Stimulated activated CD4-positive, alpha-beta T cell treated with anti-CD3 and anti-CD28 coated beads, Interleukin-2, amount 100 ng/mL, for 48 hours (primary cell): ENCODE results near the gene FOXL2.
A peak's percentile ranks its signal among the peaks of the same experiment; 100 is the strongest.

ENCODE experiments used
- DNase-seq, 2 donors: peaks; one replicate each; pipeline ENCODE4 v3.0.0-alpha.2; 2020

FOXL2 gene

DNA sequence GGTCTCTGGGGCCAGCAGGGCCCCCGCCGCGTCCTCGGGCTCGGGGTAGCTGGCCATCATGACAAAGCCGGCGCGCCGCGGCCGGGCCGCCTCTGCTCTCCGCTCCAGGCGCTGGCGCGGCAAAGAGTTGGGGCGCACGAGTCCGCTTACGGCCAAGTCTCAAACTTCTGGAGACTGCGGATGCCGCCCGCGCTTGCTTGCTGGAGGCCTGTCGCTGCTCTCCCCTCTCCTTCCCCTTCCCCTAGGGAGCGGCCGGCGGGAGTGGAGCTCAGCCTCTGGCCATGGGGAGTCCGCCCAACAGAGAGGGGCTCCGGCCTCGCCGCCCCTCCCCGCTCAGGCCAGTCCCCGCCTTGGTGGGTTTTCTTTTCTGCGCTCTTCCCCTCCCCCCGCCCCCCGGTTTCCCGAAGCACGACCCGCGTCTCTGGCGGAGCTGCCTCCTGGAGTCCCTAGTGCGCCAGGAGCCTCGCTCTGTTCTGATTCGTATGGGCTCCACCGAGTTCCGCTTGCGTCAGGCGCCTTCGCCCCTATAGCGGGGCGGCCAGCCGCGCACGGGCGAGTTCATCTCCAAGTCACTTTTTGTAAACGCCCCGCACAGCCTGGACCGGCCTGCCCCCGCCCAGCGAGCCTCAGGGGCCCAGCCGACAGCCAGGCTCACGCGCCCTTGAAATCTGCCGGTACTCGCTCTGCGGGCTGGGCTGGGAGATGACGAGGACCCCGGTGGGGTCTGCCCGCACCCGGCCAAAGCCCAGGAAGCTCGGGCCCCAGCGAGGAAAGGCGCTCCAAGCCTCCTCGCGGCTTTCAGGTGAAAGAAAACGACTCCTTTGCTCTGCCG, at the start of gene FOXL2, which contains the start of gene FOXL2NB:
FOXL2 (minus strand) TSS at position 475 of the 832 bp plus-strand sequence; CDS start at position 60, 415 bp downstream.
FOXL2NB (plus strand) TSS at position 555 of the 832 bp plus-strand sequence; CDS start at position 703, 148 bp downstream.
- DNase-seq, result peak in 1 of 2 donors; percentile 11

DNA sequence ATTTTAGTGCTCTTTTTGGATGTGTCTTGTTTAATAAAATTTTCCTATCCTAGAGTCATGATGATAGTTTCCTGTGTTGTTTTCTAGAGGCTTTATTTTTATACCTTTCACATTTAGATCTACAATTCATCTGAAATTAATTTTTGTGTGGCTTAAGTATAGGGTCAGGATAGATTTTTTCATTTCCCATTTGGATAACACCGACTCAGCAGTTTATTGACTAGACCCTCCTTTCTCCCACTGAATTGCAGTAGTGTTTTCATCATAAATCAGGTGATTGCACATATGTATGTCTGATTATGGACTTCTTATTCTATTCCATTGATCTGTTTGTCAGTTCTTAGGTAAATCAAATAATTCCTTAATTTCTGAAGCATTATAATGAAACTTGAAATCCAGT, 48.8 kb upstream of the FOXL2 start:
- DNase-seq, result no peak

- DNase-seq, result no peak
These were observed 40.2 kb upstream of the FOXL2 start for GRCh38 chr3:138987181-138987580.

DNA sequence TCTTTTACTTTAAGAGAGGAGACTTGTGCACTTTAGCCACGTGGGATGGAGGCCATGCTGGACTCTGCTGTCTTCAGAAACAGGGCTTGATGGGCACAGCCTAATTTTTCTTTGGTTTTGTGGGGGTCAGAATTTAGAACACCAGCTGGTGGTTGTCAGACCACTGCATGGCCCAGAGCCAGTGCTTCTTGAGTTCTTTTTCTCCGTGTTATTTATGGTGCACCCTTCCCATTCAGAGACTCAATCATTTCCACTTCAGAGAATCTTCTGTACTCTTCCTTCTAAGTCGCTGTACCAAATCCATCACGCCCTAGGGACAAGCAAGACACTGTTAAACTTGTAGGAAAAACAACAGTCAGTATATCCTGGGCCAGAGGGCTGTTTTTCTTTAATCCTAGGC, 39.0 kb upstream of the FOXL2 start:
- DNase-seq, result no peak

DNA sequence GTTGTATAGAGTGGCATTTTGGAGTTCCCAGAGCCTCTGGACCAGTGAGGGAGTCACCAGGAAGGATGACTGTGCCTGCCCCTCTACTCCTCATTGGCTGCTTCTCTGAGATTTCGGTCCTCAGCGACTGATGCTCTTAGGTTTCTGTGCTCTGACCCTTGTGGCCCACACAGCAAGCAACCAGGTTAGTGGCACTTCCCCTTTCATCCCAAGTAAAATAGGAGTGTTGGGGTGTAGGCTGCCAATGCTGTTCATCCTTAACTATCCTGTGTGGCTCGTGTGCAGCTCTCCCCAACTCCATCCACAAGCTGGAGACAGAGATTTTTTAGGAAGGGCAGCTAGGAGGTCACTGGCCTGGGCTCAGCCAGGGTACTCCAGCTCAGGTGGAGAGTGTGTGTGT, 37.9 kb upstream of the FOXL2 start:
- DNase-seq, result no peak

- no peak for DNase-seq
These were observed 29.1 kb upstream of the FOXL2 start for GRCh38 chr3:138976047-138976446.

- no peak for DNase-seq
These were observed 28.4 kb upstream of the FOXL2 start for GRCh38 chr3:138975351-138975750.

DNA sequence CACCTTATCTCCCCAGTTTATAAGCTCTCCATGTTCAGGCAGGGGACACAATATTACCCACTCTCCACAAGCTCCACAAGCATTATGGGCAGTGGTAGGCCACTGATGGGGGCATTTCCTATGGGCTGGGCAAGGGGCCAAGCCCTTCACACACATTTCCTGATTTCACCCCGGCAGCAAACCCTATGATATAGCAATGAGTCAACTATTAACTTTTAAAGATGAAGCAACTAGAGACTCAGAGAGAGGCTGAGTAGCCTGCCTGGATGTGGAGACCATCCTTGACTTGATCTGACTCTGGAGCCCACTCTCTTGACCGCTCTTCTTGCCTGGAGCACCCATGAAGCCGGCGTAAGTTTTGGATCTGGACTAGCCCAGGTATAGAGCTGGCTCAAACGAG, 27.5 kb upstream of the FOXL2 start:
- no peak for DNase-seq

- DNase-seq, result no peak
These were observed 26.0 kb upstream of the FOXL2 start for GRCh38 chr3:138972941-138973340.

DNA sequence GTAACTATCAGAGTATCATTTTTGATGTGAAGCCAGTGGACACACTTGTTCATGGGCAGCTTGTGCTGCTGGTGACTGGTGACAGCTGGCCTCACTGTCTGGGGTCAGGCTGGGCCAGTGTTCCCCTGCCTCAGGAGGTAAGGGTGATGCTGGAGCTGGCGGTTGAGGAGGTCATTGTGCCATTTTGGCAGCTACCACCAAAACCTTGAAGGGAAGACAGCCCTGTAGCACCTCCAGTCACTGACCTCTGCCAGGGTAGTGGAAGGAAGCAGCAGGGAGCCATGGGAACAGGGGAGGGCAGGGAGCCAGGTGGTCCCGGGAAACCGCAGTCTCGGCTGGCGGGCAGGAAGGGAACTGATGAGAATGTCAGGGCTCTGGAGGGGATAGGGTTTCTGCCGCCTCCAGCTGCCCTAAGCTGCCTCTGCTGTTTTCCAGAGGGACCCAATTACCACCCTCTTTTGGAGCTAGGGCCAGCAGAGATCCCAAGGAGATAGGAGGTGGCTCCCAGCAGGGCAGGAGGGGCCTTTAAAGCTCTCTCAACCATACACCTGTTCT, 24.9 kb upstream of the FOXL2 start:
- DNase-seq, result no peak

GRCh38 chr3:138964923-138965322, 18.0 kb upstream of the FOXL2 start:
- DNase-seq, result no peak

- DNase-seq, result no peak
These were observed 17.3 kb upstream of the FOXL2 start for GRCh38 chr3:138964264-138964663.

DNA sequence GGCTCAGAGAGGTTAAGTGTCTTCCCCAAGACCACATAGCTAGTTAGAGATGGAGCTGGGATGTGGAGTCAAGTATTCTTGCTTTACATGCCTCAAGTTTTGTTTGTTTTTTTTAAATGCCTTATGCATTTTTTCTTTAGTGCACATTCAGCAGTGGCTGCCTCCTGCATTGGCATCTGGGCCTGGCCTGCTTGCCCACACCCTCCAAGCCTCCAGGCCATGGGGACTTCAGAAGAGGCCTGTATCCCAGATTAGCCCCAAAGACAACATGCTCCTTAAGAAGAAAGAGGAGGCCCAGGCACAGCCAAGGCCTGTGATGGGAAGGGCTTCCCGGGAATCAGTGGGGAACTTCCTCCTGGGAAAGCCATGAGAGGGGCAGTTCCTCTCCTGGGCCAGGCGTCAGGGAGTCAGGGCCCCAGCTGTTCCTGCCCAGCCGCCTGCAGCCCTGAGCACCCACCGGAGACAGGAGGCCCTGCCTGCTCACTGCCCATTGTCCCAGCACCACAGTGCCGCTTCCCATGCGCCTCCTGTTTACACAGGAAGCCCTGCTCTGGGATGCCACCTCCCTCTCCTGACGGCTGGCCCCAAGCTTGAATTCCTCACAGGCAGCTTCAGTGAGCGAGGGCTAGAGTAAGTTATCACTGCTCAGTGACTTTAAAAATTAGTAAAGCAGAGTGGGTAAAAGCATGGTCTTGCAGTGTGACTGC, 16.1 kb upstream of the FOXL2 start:
- no peak for DNase-seq

DNA sequence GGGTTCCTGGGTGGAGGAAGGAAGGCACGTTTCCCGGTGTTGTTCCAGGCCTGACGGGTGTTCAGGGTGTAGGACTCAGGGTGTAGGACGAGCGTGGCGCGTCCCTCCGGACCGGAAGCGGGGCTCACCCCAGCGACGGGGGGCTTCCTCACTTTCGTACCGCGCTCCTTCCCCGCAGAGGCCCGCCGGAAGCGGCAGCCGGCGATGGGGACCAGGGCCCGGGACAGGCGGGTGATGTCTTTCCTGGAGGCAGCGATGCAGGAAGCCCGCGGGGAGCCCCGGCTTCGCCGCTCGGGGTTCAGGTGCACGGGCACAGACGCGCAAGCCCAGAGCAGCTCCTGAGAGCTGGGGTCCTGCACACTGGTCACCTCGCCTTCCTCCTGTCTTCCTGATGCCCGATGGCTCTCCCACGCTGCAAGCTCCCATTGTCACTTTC, 13.5 kb upstream of the FOXL2 start:
- no peak for DNase-seq

- no peak for DNase-seq
These were observed 3.8 kb upstream of the FOXL2 start for GRCh38 chr3:138950701-138951100.

DNA sequence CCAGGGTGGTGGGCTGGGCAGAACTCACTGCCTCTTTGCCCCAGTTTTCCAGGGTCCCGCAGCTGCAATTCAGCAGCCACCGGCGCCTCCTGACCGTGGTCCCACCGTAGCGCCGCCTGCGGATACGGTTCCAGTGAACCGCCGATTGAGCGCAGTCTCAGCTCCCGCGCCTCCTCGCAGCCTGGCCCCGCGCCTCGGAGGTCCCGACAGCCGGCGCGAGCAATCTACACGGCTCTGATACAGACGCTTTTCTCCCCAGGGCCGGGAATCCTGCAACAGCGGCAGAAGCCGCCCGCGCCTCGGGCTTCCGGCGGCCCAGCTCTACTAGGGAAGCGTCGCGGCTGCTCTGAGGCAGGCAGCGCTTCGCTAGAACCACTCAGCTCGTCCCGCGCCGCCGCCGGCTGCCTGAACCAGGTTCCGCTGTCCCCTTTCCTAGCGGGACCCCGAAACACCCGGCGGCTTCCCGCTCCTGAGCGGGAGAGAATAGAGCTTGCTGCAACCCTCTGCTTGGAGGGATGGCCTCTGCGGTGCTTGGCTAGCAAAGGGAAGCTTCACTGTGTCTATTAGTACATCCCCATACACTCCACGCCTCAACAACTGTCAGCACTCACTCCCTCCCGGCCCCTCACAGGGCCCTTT, 3.2 kb upstream of the FOXL2 start:
- peak in 1 of 2 donors; percentile 14 for DNase-seq

DNA sequence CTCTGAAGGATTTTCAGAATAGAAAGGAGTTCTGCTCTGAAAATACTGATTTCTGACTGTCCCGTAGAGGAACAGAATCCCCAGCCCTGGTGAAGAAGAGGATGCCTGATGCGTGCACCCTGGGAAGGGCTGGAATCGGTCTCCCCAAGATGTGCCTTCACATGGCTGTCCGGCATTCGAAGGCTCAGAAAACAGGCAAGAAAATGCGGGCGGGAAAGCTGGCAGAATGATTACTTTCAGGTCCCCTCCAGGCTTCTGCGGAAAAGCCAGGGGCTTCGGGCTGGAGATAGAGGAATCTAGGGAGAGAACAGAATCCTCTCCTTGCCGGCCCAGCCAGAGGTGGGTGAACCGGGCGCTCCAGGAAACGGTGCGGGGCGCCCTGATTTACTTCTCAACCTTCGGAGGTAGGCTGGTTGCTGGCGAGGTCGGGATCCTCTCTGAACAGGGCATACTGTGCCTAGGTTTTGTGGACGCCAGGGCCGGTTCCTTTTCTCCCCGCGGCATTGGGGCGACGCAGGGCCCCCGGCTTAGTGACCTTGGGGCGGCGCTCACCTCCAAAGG, 2.6 kb upstream of the FOXL2 start:
- no peak for DNase-seq

- no peak for DNase-seq
These were observed 2.1 kb upstream of the FOXL2 start for GRCh38 chr3:138949002-138949418.

GRCh38 chr3:138948371-138949001, 1.5 kb upstream of the FOXL2 start:
- DNase-seq, result no peak

GRCh38 chr3:138947495-138948121, 671 bp upstream of the FOXL2 start:
- DNase-seq, result no peak

- DNase-seq, result no peak
These were observed 951 bp downstream of the FOXL2 start for GRCh38 chr3:138945709-138946662.
